ENCODE results near the gene SRCAP.

Gene SRCAP

GRCh38 chr16:30659507-30660423 lies 39.2 kb upstream of the SRCAP start (continued):
- TF ChIP-seq KLF1 (tag by site-specific recombination; IDR thresholded peaks at IDR 0.05) (peak; percentile 31; the same call in 1 of the 2 replicates), HOXD13 (CRISPR knock-in tag; IDR thresholded peaks at IDR 0.05; ENCODE audit: borderline replicate concordance) (no peak), ZNF214 (tag by site-specific recombination; IDR thresholded peaks at IDR 0.05; ENCODE audit: borderline replicate concordance) (no peak), ZNF488 (tag by site-specific recombination; IDR thresholded peaks at IDR 0.05) (no peak), ZNF548 (tag by site-specific recombination; IDR thresholded peaks at IDR 0.05) (no peak), ZBTB49 (tag by site-specific recombination; IDR thresholded peaks at IDR 0.05; ENCODE audit: low read depth) (no peak), ZSCAN16 (tag by site-specific recombination; IDR thresholded peaks at IDR 0.05) (no peak), FEZF1 (tag by site-specific recombination; IDR thresholded peaks at IDR 0.05) (no peak), ZNF513 (tag by site-specific recombination; IDR thresholded peaks at IDR 0.05) (peak; percentile 96), ZNF311 (tag by site-specific recombination; IDR thresholded peaks at IDR 0.05; ENCODE audit: borderline replicate concordance) (no peak), BCL6B (tag by site-specific recombination; IDR thresholded peaks at IDR 0.05) (no peak), ZNF132 (tag by site-specific recombination; IDR thresholded peaks at IDR 0.05; ENCODE audit: borderline replicate concordance) (no peak), ZNF571 (tag by site-specific recombination; IDR thresholded peaks at IDR 0.05) (no peak), ZNF518A (tag by site-specific recombination; conservative IDR thresholded peaks at IDR 0.05; ENCODE audit: low read depth) (no peak), HOXC10 (CRISPR knock-in tag; IDR thresholded peaks at IDR 0.05) (0 out of 2 replicates have a peak, but pooled peaks have one; percentile 44), ZNF266 (tag by site-specific recombination; IDR thresholded peaks at IDR 0.05; ENCODE audit: low read depth) (no peak), ZBTB7A (tag by site-specific recombination; IDR thresholded peaks at IDR 0.05; ENCODE audit: low read depth) (0 out of 2 replicates have a peak, but pooled peaks have one; percentile 52), ZNF692 (tag by site-specific recombination; IDR thresholded peaks at IDR 0.05) (peak; percentile 53; the same call in 1 of the 2 replicates), ZNF623 (tag by site-specific recombination; IDR thresholded peaks at IDR 0.05) (0 out of 2 replicates have a peak, but pooled peaks have one; percentile 5), ZNF350 (tag by site-specific recombination; IDR thresholded peaks at IDR 0.05) (no peak), ZNF2 (tag by site-specific recombination; IDR thresholded peaks at IDR 0.05) (no peak), KLF10 (tag by site-specific recombination; IDR thresholded peaks at IDR 0.05) (no peak), KLF16 (tag by site-specific recombination; IDR thresholded peaks at IDR 0.05) (peak; percentile 28; the same call in 1 of the 2 replicates), ZNF157 (tag by site-specific recombination; IDR thresholded peaks at IDR 0.05) (no peak), ZNF76 (tag by site-specific recombination; IDR thresholded peaks at IDR 0.05; ENCODE audit: borderline replicate concordance, low read depth) (peak; percentile 88), ZFP3 (tag by site-specific recombination; IDR thresholded peaks at IDR 0.05; ENCODE audit: low read depth) (no peak)

All from HEK293 (cell line).